Mesangial cell (primary cell): ENCODE data around the gene GHR. TPM values are rescaled to one million over a fixed set of nuclear protein-coding genes. Genes with fewer than 3 reads are reported as not detected.

Experiments
- total RNA-seq: library from RNA; depleted of rRNA; stranded (reverse); fragments of >200 nt; gene quantifications from 2 replicates; pipeline ENCODE4 v1.2.3, GENCODE V29; 2015

GHR gene
- total RNA-seq: 0.49 and 0.51 TPM in 2 replicates

DNA sequence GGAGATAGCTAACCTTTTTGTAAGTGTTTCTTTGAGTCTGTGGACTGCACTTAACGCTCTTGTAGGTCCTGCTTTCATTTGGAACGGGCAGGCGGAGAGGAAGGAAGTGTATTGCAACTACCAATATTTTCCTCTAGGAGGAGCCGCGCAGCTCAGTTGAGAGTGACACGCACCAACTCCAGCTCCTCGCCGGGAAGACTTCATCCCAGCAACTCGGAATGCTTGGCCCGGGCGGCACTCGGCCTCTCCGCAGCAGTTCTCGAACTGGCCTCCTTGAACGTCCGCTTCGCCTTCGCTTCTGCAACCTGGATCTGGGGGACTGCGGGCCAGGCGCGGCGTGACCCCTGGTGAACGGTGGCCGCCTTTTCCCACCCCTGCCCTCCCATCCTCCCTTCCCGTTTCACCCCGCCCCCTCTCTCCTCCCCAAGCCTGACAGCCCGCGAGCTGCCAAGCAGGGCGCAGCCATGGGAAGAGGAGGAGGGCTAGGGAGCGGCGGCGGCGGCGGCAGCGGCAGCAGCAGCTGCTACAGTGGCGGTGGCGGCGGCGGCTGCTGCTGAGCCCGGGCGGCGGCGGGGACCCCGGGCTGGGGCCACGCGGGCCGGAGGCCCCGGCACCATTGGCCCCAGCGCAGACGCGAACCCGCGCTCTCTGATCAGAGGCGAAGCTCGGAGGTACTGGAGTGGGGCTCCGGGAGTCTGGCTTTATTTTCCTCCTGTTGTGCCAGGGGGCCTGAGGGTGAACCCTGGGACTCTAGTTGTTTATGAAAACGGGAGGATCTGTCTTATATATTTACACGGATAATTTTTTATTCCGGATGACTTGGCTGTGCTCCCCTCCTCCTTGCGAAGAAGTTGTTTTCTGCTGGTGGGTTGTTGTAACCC, at the start of gene GHR:
GHR (plus strand) TSS at position 155 of the 881 bp plus-strand sequence. CDS start 142,436 bp downstream, outside the sequence.

DNA sequence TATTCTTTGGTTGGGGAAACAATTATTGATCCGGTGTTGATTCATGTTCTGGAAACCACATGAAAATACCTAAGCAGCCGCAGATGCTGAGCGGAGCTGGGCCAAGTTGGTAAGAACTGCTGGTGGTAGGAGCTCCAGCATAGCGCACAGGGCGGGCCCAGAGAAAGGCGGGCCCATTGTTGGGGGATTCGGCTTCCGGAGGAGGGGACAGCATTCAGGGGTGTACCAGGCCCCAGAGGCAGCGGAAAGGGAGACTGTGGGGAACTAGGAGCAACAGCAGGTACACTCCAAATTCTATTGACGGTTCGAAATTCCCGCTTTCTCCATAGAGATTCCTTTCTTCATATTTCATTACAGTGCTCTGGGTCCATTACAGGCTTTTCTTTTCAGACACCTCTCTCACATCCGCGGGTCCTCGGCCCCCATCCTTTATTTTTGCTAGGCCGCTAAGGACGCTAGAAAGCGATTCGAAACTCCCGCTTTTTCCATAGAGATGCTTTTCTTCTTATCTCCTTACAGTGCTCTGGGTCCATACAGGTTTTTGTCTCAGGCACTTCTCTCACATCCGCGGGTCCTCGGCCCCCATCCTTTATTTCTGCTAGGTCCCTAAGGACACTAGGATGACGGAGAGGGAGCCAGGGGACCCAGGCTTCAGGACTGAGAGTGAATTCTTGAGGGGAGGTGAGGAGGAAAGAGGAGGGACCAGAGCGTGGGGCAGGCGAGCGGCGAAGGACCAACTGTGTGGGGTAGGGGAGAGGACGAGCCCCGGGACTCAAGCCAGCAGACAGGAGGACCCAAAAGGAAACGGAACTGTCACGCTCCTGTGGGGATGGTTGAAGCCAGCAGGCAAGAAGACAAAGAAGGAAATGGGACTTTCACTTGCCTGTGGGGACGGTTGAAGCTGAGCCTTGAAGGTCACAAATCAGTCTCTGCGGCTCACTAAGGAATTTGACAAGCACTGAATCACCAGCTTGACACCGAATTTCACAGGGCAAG, 333.7 kb downstream of the GHR start, which contains the start of gene CCDC152:
CCDC152 (plus strand) TSS at position 213 of the 996 bp plus-strand sequence. CDS start 2,304 bp downstream, outside the sequence.

